KMS-11 (cell line): ENCODE data around the gene NACC1.
A peak's percentile ranks its signal among the peaks of the same experiment; 100 is the strongest.

Source experiments
- H2AFZ ChIP-seq: fragments of 200-600 bp; sonication (generic); 2 replicates; pipeline ENCODE4 v1.6.1; 2016; ENCODE audit warnings: antibody characterized with exemption, mixed run types, low read depth
- H3K27ac ChIP-seq: fragments of 200-600 bp; sonication (generic); 2 replicates; pipeline ENCODE4 v1.6.1; 2016; ENCODE audit warnings: mild to moderate bottlenecking, mixed run types
- H3K27me3 ChIP-seq: fragments of 200-600 bp; sonication (generic); 2 replicates; pipeline ENCODE4 v1.6.1; 2017; ENCODE audit warnings: mild to moderate bottlenecking, low read depth, mixed run types, moderate library complexity; ENCODE audit not compliant: insufficient read depth
- H3K36me3 ChIP-seq: fragments of 200-600 bp; sonication (generic); 2 replicates; pipeline ENCODE4 v1.6.1; 2017; ENCODE audit warnings: mild to moderate bottlenecking, mixed run types; ENCODE audit not compliant: insufficient read depth
- H3K4me1 ChIP-seq: fragments of 200-600 bp; sonication (generic); 2 replicates; pipeline ENCODE4 v1.6.1; 2016; ENCODE audit warnings: mild to moderate bottlenecking, low read depth, mixed run types; ENCODE audit not compliant: poor library complexity, severe bottlenecking
- H3K4me2 ChIP-seq: fragments of 200-600 bp; sonication (generic); 2 replicates; pipeline ENCODE4 v1.7.0; 2016; ENCODE audit warnings: mild to moderate bottlenecking, mixed run types
- H3K4me3 ChIP-seq: fragments of 200-600 bp; sonication (generic); IDR thresholded peaks from 2 replicates; pipeline ENCODE4 v1.6.1; 2017; ENCODE audit warnings: low read depth, low read length, mixed read lengths; ENCODE audit not compliant: insufficient read depth
- H3K79me2 ChIP-seq: fragments of 200-600 bp; sonication (generic); 2 replicates; pipeline ENCODE4 v1.6.1; 2016; ENCODE audit warnings: low read depth, mixed run types; ENCODE audit not compliant: insufficient read depth
- H3K9ac ChIP-seq: fragments of 200-600 bp; sonication (generic); 2 replicates; pipeline ENCODE4 v1.6.1; 2016; ENCODE audit warnings: mild to moderate bottlenecking, mixed run types
- H4K20me1 ChIP-seq: fragments of 200-600 bp; sonication (generic); 2 replicates; pipeline ENCODE4 v1.6.1; 2016; ENCODE audit warnings: mild to moderate bottlenecking, mixed run types; ENCODE audit not compliant: insufficient read depth
- CTCF ChIP-seq: fragments of 200-600 bp; sonication (generic); conservative IDR thresholded peaks from 2 replicates; pipeline ENCODE4 v1.6.1; 2017; ENCODE audit warnings: low read depth, mild to moderate bottlenecking, antibody characterized with exemption, low read length, moderate library complexity, mixed read lengths

Gene NACC1

GRCh38 chr19:13104848-13105711 lies 13.0 kb upstream of the NACC1 start:
- no peak overlapping the region; the same call in 1 of the 2 replicates for H3K4me2 ChIP-seq
- no peak overlapping the region for H3K9ac ChIP-seq
- no peak overlapping the region for H3K4me3 ChIP-seq
- 0 out of 2 replicates have a peak overlapping the region, but pooled peaks have one; percentile 41 for H2AFZ ChIP-seq
- TF ChIP-seq CTCF: no peak
- H3K27ac ChIP-seq: no peak overlapping the region
- H4K20me1 ChIP-seq: no peaks in the 10 kb centered on the region
- no peaks in the 10 kb centered on the region for H3K36me3 ChIP-seq
- H3K79me2 ChIP-seq: no peaks in the 10 kb centered on the region
- no peaks in the 10 kb centered on the region for H3K4me1 ChIP-seq
- peaks cover 3% of the 10 kb centered on the region; the same call in 1 of the 2 replicates for H3K27me3 ChIP-seq

GRCh38 chr19:13109361-13110098 lies 8.5 kb upstream of the NACC1 start:
- H3K36me3 ChIP-seq: no peaks in the 10 kb centered on the region
- TF ChIP-seq CTCF: no peak
- H3K27ac ChIP-seq: no peak overlapping the region
- no peak overlapping the region for H3K9ac ChIP-seq
- H3K4me2 ChIP-seq: no peak overlapping the region
- no peak overlapping the region for H2AFZ ChIP-seq
- H3K27me3 ChIP-seq: no peaks in the 10 kb centered on the region
- H3K4me3 ChIP-seq: no peak overlapping the region
- H3K79me2 ChIP-seq: no peaks in the 10 kb centered on the region; the same call in 1 of the 2 replicates
- peaks cover under 1% of the 10 kb centered on the region for H3K4me1 ChIP-seq
- H4K20me1 ChIP-seq: no peaks in the 10 kb centered on the region

GRCh38 chr19:13110099-13110610 lies 7.9 kb upstream of the NACC1 start:
- Histone ChIP-seq H2AFZ (no peak overlapping the region), H3K79me2 (peaks cover under 1% of the 10 kb centered on the region; the same call in 1 of the 2 replicates), H3K27me3 (no peaks in the 10 kb centered on the region), H3K36me3 (no peaks in the 10 kb centered on the region), H3K4me3 (no peak overlapping the region), H3K4me1 (peaks cover 5% of the 10 kb centered on the region), H3K4me2 (no peak overlapping the region), H4K20me1 (no peaks in the 10 kb centered on the region), H3K27ac (no peak overlapping the region), H3K9ac (no peak overlapping the region)
- TF ChIP-seq CTCF: no peak

GRCh38 chr19:13112555-13112954 lies 5.5 kb upstream of the NACC1 start:
- Histone ChIP-seq H3K36me3 (no peaks in the 10 kb centered on the region), H3K4me1 (peaks cover 10% of the 10 kb centered on the region), H3K79me2 (peaks cover 18% of the 10 kb centered on the region), H3K27ac (no peak overlapping the region), H2AFZ (no peak overlapping the region), H3K4me2 (no peak overlapping the region), H3K4me3 (no peak overlapping the region), H3K9ac (no peak overlapping the region), H4K20me1 (no peaks in the 10 kb centered on the region), H3K27me3 (no peaks in the 10 kb centered on the region)
- TF ChIP-seq CTCF: no peak
